Right lobe of liver (tissue), 4 donors: ENCODE measurements around the gene P2RY11.

Experiments used
- POLR2A ChIP-seq: fragments of 450-650 bp; IDR thresholded peaks from one replicate; pipeline ENCODE4 v1.6.1; 2017; ENCODE audit warnings: antibody characterized with exemption, mild to moderate bottlenecking
- TF ChIP-seq, protein P1 (sequence below), 4 donors: fragments of 200-600 bp in 3 of 4; fragments of 450-650 bp in 1 of 4; IDR thresholded peaks; one replicate each; pipeline versions ENCODE4 v1.5.1 to v1.8.0; 2016 to 2022; ENCODE audit warnings: antibody characterized with exemption in 4 of 4, mild to moderate bottlenecking in 2 of 4
- donor health status: DM: no; HTN: no; CAD: no.
- donor health status: DM: no; HTN: no; CAD: no.
- donor health status: DM: no; HTN: yes; CAD: no.

DNA sequence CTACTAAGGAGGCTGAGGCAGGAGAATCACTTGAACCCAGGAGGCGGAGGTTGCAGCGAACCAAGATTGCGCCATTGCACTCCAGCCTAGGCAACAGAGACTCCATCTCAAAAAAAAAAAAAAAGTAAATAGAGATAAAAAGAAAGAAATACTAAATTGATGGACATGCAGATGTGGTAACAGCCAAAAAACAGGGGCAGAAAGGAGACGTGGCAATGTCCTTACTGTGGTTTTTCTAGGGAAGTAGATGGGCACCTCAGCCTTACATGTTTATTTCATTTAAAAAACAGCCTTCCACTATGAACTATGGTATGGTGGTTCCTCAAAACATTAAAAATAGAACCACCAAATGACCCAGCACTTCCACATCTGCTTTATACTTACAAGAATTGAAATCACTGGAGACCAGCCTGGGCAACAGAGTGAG is 14.7 kb downstream of the P2RY11 start:
- TF ChIP-seq, protein P1, sequence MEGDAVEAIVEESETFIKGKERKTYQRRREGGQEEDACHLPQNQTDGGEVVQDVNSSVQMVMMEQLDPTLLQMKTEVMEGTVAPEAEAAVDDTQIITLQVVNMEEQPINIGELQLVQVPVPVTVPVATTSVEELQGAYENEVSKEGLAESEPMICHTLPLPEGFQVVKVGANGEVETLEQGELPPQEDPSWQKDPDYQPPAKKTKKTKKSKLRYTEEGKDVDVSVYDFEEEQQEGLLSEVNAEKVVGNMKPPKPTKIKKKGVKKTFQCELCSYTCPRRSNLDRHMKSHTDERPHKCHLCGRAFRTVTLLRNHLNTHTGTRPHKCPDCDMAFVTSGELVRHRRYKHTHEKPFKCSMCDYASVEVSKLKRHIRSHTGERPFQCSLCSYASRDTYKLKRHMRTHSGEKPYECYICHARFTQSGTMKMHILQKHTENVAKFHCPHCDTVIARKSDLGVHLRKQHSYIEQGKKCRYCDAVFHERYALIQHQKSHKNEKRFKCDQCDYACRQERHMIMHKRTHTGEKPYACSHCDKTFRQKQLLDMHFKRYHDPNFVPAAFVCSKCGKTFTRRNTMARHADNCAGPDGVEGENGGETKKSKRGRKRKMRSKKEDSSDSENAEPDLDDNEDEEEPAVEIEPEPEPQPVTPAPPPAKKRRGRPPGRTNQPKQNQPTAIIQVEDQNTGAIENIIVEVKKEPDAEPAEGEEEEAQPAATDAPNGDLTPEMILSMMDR (IDR thresholded peaks at IDR 0.05): no peak
- TF ChIP-seq POLR2A: no peak
